Endothelial cell (in vitro differentiated cells): Measurements from ENCODE around the gene PRDM15. TPM values are rescaled to one million over a fixed set of nuclear protein-coding genes. Genes with fewer than 3 reads are reported as not detected.

ENCODE experiments used
- DNase-seq: peaks from one replicate; pipeline ENCODE4 v3.0.0; 2021; ENCODE audit warnings: low spot score
- H3K27ac Mint-ChIP-seq: one replicate; pipeline ENCODE4 v1.8.0; 2021; ENCODE audit warnings: mixed read lengths, inconsistent platforms; ENCODE audit not compliant: unreplicated experiment
- H3K27me3 Mint-ChIP-seq: one replicate; pipeline ENCODE4 v1.8.0; 2021; ENCODE audit warnings: mild to moderate bottlenecking, moderate library complexity, mixed read lengths, inconsistent platforms; ENCODE audit not compliant: unreplicated experiment
- H3K36me3 Mint-ChIP-seq: one replicate; pipeline ENCODE4 v1.8.0; 2021; ENCODE audit warnings: mild to moderate bottlenecking, low read depth, mixed read lengths, inconsistent platforms; ENCODE audit not compliant: unreplicated experiment
- H3K4me1 Mint-ChIP-seq: one replicate; pipeline ENCODE4 v1.8.0; 2021; ENCODE audit warnings: mild to moderate bottlenecking, mixed read lengths, inconsistent platforms; ENCODE audit not compliant: unreplicated experiment
- H3K4me3 Mint-ChIP-seq: one replicate; pipeline ENCODE4 v1.8.0; 2021; ENCODE audit warnings: mild to moderate bottlenecking, mixed read lengths, inconsistent platforms; ENCODE audit not compliant: unreplicated experiment
- H3K9me3 Mint-ChIP-seq: one replicate; pipeline ENCODE4 v1.8.0; 2021; ENCODE audit warnings: mixed read lengths, inconsistent platforms; ENCODE audit not compliant: unreplicated experiment
- CTCF ChIP-seq: fragments of 200-600 bp; sonication (generic); IDR thresholded peaks from one replicate; pipeline ENCODE4 v1.5.0; 2021; ENCODE audit warnings: antibody characterized with exemption; ENCODE audit not compliant: unreplicated experiment
- total RNA-seq: library from RNA; stranded (reverse); fragmentation: NEBNext Ultra II Directional; extraction: Animal tissue kit (Norgen Biotek cat#: 25700); gene quantifications from one replicate; pipeline ENCODE4 v1.2.1, GENCODE V29; 2021; ENCODE audit not compliant: unreplicated experiment

The PRDM15 gene
- total RNA-seq, 1 donor from 2014 or later: 7.5 TPM

- Mint-ChIP-seq H3K27me3 (no peaks in the 10 kb centered on the region), H3K9me3 (no peaks in the 10 kb centered on the region), H3K27ac (no peak overlapping the region), H3K4me3 (no peak overlapping the region), H3K4me1 (no peaks in the 10 kb centered on the region), H3K36me3 (peaks cover 10% of the 10 kb centered on the region)
- no peak for DNase-seq
- TF ChIP-seq CTCF: no peak
Observed at GRCh38 chr21:41833497-41834115, 45.5 kb downstream of the PRDM15 start.

GRCh38 chr21:41832596-41833496 is 46.3 kb downstream of the PRDM15 start:
- H3K27me3 Mint-ChIP-seq: no peaks in the 10 kb centered on the region
- H3K4me3 Mint-ChIP-seq: no peak overlapping the region
- peaks cover 10% of the 10 kb centered on the region for H3K36me3 Mint-ChIP-seq
- no peak overlapping the region for H3K27ac Mint-ChIP-seq
- no peaks in the 10 kb centered on the region for H3K9me3 Mint-ChIP-seq
- no peaks in the 10 kb centered on the region for H3K4me1 Mint-ChIP-seq
- no peak for DNase-seq
- TF ChIP-seq CTCF: no peak

- no peak overlapping the region for H3K27ac Mint-ChIP-seq
- no peaks in the 10 kb centered on the region for H3K9me3 Mint-ChIP-seq
- H3K4me3 Mint-ChIP-seq: no peak overlapping the region
Observed at GRCh38 chr21:41831866-41832595, 47.1 kb downstream of the PRDM15 start.

GRCh38 chr21:41831453-41831831 is 47.7 kb downstream of the PRDM15 start:
- H3K27ac Mint-ChIP-seq: no peak overlapping the region
- H3K4me3 Mint-ChIP-seq: no peak overlapping the region
- no peaks in the 10 kb centered on the region for H3K27me3 Mint-ChIP-seq
- no peaks in the 10 kb centered on the region for H3K9me3 Mint-ChIP-seq
- no peaks in the 10 kb centered on the region for H3K4me1 Mint-ChIP-seq
- TF ChIP-seq CTCF: no peak
- no peak for DNase-seq
- peaks cover 3% of the 10 kb centered on the region for H3K36me3 Mint-ChIP-seq

More at GRCh38 chr21:41831866-41832595, 47.1 kb downstream of the PRDM15 start:
- H3K27me3 Mint-ChIP-seq: no peaks in the 10 kb centered on the region
- DNase-seq: no peak
- no peaks in the 10 kb centered on the region for H3K4me1 Mint-ChIP-seq
- TF ChIP-seq CTCF: no peak
- H3K36me3 Mint-ChIP-seq: peaks cover 8% of the 10 kb centered on the region
